Measurements from ENCODE around the gene PDXDC1. TPM values are rescaled to one million over a fixed set of nuclear protein-coding genes. Genes with fewer than 3 reads are reported as not detected.

The PDXDC1 gene
- total and polyA plus RNA-seq, 9 of the 15 experiments (the other 6 are each of a cell fraction or from before 2014, with no cell fraction given): 5.1 to 95.4 (median 45.8) TPM

DNA sequence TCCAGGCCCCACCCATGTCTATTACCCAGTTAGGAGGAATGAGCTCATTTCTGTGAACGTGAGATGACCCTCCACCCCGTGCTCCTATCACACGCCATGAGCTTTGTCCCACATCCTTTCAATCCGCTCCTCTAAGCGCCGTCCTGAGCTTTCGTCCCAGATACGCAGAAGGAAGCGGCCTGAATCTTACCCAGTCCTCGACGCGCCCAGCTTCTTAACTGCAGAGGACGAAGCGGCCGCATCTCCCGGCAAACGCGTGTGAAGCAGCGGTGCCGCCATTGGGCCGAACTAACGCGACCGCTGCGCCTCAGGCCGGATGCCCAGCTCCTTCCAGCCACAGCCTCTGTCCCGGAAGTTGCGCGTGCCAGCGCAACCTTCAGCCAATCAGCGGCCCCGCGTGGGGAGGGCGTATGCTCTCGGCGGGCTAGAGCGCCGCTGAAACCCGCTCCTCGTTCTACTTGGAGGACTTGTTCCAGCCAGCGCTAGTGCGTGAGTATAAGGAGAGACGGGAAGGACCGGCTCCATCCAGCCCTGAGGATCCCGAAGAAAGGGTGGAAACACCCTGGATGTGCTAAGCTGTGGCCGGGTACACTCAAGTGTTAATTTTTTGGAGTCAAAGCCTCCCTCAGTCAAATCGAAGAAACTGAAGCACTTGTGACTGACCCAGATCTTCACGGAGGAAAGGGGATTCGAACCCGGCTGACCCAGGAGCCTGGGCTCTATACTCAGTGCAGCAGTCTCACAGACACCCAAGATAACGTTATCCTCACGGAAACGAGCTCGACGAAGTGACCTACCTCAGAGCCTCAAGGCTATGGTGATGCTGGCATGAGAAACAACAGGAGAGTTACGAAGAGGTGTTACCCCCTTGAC is 119.4 kb downstream of the PDXDC1 start, which contains the start of gene RRN3 (continued):
- TF ChIP-seq, protein P1, sequence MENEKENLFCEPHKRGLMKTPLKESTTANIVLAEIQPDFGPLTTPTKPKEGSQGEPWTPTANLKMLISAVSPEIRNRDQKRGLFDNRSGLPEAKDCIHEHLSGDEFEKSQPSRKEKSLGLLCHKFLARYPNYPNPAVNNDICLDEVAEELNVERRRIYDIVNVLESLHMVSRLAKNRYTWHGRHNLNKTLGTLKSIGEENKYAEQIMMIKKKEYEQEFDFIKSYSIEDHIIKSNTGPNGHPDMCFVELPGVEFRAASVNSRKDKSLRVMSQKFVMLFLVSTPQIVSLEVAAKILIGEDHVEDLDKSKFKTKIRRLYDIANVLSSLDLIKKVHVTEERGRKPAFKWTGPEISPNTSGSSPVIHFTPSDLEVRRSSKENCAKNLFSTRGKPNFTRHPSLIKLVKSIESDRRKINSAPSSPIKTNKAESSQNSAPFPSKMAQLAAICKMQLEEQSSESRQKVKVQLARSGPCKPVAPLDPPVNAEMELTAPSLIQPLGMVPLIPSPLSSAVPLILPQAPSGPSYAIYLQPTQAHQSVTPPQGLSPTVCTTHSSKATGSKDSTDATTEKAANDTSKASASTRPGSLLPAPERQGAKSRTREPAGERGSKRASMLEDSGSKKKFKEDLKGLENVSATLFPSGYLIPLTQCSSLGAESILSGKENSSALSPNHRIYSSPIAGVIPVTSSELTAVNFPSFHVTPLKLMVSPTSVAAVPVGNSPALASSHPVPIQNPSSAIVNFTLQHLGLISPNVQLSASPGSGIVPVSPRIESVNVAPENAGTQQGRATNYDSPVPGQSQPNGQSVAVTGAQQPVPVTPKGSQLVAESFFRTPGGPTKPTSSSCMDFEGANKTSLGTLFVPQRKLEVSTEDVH (IDR thresholded peaks at IDR 0.05; ENCODE audit: low read depth, partially characterized antibody): peak; percentile 43
- TF ChIP-seq HDAC1 (IDR thresholded peaks at IDR 0.05) (peak in 1 of 2 experiments; percentile 84; a peak in 2 of 4 replicates), ZNF316 (IDR thresholded peaks at IDR 0.05) (peak; percentile 66), ZNF263 (CRISPR knock-in tag; IDR thresholded peaks at IDR 0.05; ENCODE audit: borderline replicate concordance) (peak; percentile 71; the same call in 1 of the 2 replicates), TAF9B (IDR thresholded peaks at IDR 0.05; ENCODE audit: partially characterized antibody) (peak; percentile 85), NRF1 (conservative IDR thresholded peaks at IDR 0.05 in 1 of 2, IDR thresholded peaks at IDR 0.05 in 1 of 2) (peak; percentile 82 to 86), C11orf30 (IDR thresholded peaks at IDR 0.05; ENCODE audit: low read depth) (peak; percentile 85), CREM (IDR thresholded peaks at IDR 0.05; ENCODE audit: low read depth) (peak; percentile 90), TRIM28 (IDR thresholded peaks at IDR 0.05) (0 out of 2 replicates have a peak, but pooled peaks have one; percentile 17), TBP (optimal IDR thresholded peaks at IDR 0.05; ENCODE audit: low read depth, low read length) (peak; percentile 78), NFIC (IDR thresholded peaks at IDR 0.05) (peak; percentile 59), TAF7 (tag; IDR thresholded peaks at IDR 0.05) (peak; percentile 67; the same call in 1 of the 2 replicates), ELF4 (CRISPR knock-in tag; IDR thresholded peaks at IDR 0.05) (0 out of 2 replicates have a peak, but pooled peaks have one; percentile 61), SNIP1 (IDR thresholded peaks at IDR 0.05; ENCODE audit: low read depth) (peak; percentile 91), RB1 (IDR thresholded peaks at IDR 0.05; ENCODE audit: low read depth) (peak; percentile 80), POLR2A (conservative IDR thresholded peaks at IDR 0.05) (peak; percentile 97), CXXC5 (CRISPR knock-in tag; IDR thresholded peaks at IDR 0.05) (peak; percentile 97), HNRNPL (IDR thresholded peaks at IDR 0.05; ENCODE audit: low read depth, low read length) (0 out of 2 replicates have a peak, but pooled peaks have one; percentile 34)
- TF ChIP-seq, protein P2, sequence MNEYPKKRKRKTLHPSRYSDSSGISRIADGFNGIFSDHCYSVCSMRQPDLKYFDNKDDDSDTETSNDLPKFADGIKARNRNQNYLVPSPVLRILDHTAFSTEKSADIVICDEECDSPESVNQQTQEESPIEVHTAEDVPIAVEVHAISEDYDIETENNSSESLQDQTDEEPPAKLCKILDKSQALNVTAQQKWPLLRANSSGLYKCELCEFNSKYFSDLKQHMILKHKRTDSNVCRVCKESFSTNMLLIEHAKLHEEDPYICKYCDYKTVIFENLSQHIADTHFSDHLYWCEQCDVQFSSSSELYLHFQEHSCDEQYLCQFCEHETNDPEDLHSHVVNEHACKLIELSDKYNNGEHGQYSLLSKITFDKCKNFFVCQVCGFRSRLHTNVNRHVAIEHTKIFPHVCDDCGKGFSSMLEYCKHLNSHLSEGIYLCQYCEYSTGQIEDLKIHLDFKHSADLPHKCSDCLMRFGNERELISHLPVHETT (CRISPR knock-in tag; conservative IDR thresholded peaks at IDR 0.05 in 1 of 2, IDR thresholded peaks at IDR 0.05 in 1 of 2): peak in 1 of 2 experiments; percentile 61; a peak in 1 of 4 replicates
- TF ChIP-seq, protein P3, sequence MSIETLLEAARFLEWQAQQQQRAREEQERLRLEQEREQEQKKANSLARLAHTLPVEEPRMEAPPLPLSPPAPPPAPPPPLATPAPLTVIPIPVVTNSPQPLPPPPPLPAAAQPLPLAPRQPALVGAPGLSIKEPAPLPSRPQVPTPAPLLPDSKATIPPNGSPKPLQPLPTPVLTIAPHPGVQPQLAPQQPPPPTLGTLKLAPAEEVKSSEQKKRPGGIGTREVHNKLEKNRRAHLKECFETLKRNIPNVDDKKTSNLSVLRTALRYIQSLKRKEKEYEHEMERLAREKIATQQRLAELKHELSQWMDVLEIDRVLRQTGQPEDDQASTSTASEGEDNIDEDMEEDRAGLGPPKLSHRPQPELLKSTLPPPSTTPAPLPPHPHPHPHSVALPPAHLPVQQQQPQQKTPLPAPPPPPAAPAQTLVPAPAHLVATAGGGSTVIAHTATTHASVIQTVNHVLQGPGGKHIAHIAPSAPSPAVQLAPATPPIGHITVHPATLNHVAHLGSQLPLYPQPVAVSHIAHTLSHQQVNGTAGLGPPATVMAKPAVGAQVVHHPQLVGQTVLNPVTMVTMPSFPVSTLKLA (conservative IDR thresholded peaks at IDR 0.05): peak; percentile 83 to 92
- TF ChIP-seq, protein P4, sequence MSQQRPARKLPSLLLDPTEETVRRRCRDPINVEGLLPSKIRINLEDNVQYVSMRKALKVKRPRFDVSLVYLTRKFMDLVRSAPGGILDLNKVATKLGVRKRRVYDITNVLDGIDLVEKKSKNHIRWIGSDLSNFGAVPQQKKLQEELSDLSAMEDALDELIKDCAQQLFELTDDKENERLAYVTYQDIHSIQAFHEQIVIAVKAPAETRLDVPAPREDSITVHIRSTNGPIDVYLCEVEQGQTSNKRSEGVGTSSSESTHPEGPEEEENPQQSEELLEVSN (IDR thresholded peaks at IDR 0.05; ENCODE audit: borderline replicate concordance in 1 of 2, extremely low read depth in 1 of 2, insufficient read depth in 1 of 2, insufficient read length in 1 of 2, low read depth in 1 of 2, low read length in 1 of 2, poor library complexity in 1 of 2, severe bottlenecking in 1 of 2): peak; percentile 61 to 80

Data from K562 (cell line).